Upper lobe of left lung (tissue), 6 donors: ENCODE data around the gene DIAPH3. TPM values are rescaled to one million over a fixed set of nuclear protein-coding genes. Genes with fewer than 3 reads are reported as not detected.
A peak's percentile ranks its signal among the peaks of the same experiment; 100 is the strongest.

Experiments
- ATAC-seq, 2 donors: fragments of 200-7000 bp; cut with Tn5 transposase; one replicate each; pipeline ENCODE4 v1.9.1; 2022; ENCODE audit warnings: mild to moderate bottlenecking in 2 of 2, moderate library complexity in 2 of 2; ENCODE audit not compliant: low FRiP score in 2 of 2
- DNase-seq, 2 donors: peaks; one replicate each; pipeline ENCODE4 v3.0.0-alpha.2; 2019 to 2020
- H3K27ac ChIP-seq, 4 donors: fragments of 200-600 bp; sonication (generic); one replicate each; pipeline ENCODE4 v1.5.1; 2016 to 2019
- H3K27me3 ChIP-seq, 4 donors: fragments of 200-600 bp; sonication (generic); one replicate each; pipeline ENCODE4 v1.5.1; 2017 to 2019
- H3K36me3 ChIP-seq, 4 donors: fragments of 200-600 bp; sonication (generic); one replicate each; pipeline ENCODE4 v1.5.1; 2016 to 2019
- H3K4me1 ChIP-seq, 4 donors: fragments of 200-600 bp; sonication (generic); one replicate each; pipeline ENCODE4 v1.5.1; 2018 to 2019
- H3K4me3 ChIP-seq, 4 donors: fragments of 200-600 bp; sonication (generic); one replicate each; pipeline ENCODE4 v1.5.1; 2017 to 2019; ENCODE audit warnings: mild to moderate bottlenecking in 2 of 4, moderate library complexity in 1 of 4
- H3K9me3 ChIP-seq, 4 donors: fragments of 200-600 bp; sonication (generic); one replicate each; pipeline ENCODE4 v1.5.1; 2018 to 2019
- EP300 ChIP-seq, 4 donors: sonication (generic); formaldehyde crosslinking; IDR thresholded peaks; one replicate each; pipeline ENCODE4 v1.5.1; 2017; ENCODE audit warnings: antibody characterized with exemption in 4 of 4, control low read depth in 2 of 4
- POLR2A ChIP-seq, 4 donors: fragments of 450-650 bp; IDR thresholded peaks; one replicate each; pipeline ENCODE4 v1.5.1; 2016 to 2017; ENCODE audit warnings: antibody characterized with exemption in 4 of 4, mild to moderate bottlenecking in 2 of 4
- POLR2AphosphoS5 ChIP-seq, 2 donors: sonication (generic); formaldehyde crosslinking; IDR thresholded peaks; one replicate each; pipeline ENCODE4 v1.5.1; 2017; ENCODE audit warnings: antibody characterized with exemption in 2 of 2
- WGBS, 2 donors: methylation state at CpG; one replicate each; pipeline ENCODE4 v1.1.5; 2017 to 2018; 5-methylcytosine and 5-hydroxymethylcytosine counted together
- total RNA-seq, 6 donors: library from RNA; depleted of rRNA in 4 of 6; stranded (reverse); fragments of >200 nt in 4 of 6; gene quantifications; one replicate each; pipeline versions ENCODE4 v1.1.0 to v1.2.1, GENCODE V29; 2016 to 2021
- TF ChIP-seq, protein P1 (sequence below), 6 experiments: fragments of 450-650 bp in 4 of 6; fragments of 200-600 bp in 2 of 6; sonication (generic) in 2 of 6; IDR thresholded peaks; one replicate each; pipeline ENCODE4 v1.5.1; 2016 to 2019; ENCODE audit warnings: antibody characterized with exemption in 6 of 6
- donor health status: DM: no; HTN: no; CAD: no; lungs with moderate emphysema.
- donor health status: DM: no; HTN: yes; CAD: no; lungs with severe emphysema.

Gene DIAPH3
- total RNA-seq, 6 donors from 2014 or later: 2.8 to 6.3 (median 5.4) TPM

DNA sequence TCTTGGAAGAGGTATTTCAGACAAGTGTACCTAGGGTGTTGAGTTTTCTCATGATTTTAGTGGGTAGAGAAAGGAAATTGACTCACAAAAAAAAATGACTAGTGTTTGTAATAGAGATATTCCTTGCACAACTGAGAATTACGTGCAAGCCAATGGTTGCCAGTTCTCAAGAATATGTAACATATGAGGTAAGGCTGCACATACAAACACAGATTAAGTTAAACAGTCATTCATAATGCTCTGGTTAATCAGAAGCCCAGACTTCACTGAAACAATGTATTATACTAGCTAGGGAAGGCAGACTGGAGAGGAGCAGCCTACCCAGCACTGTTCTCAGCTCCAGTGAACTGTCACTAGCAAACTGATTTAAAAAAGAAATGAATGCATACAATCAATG, 418.3 kb downstream of the DIAPH3 start:
- DNase-seq (no peak), ATAC-seq (no peak)
- Histone ChIP-seq H3K27ac (no peak overlapping the region), H3K4me1 (no peaks in the 10 kb centered on the region), H3K4me3 (no peak overlapping the region), H3K27me3 (no peaks in the 10 kb centered on the region), H3K9me3 (no peaks in the 10 kb centered on the region), H3K36me3 (no peaks in the 10 kb centered on the region)
- 58 to 86% methylated on average over 1 of the region's 1 CpG for WGBS, 2 donors
- TF ChIP-seq POLR2AphosphoS5 (IDR thresholded peaks at IDR 0.05): no peak
- TF ChIP-seq POLR2A (IDR thresholded peaks at IDR 0.05): no peak
- TF ChIP-seq, protein P1, sequence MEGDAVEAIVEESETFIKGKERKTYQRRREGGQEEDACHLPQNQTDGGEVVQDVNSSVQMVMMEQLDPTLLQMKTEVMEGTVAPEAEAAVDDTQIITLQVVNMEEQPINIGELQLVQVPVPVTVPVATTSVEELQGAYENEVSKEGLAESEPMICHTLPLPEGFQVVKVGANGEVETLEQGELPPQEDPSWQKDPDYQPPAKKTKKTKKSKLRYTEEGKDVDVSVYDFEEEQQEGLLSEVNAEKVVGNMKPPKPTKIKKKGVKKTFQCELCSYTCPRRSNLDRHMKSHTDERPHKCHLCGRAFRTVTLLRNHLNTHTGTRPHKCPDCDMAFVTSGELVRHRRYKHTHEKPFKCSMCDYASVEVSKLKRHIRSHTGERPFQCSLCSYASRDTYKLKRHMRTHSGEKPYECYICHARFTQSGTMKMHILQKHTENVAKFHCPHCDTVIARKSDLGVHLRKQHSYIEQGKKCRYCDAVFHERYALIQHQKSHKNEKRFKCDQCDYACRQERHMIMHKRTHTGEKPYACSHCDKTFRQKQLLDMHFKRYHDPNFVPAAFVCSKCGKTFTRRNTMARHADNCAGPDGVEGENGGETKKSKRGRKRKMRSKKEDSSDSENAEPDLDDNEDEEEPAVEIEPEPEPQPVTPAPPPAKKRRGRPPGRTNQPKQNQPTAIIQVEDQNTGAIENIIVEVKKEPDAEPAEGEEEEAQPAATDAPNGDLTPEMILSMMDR (IDR thresholded peaks at IDR 0.05): no peak
- TF ChIP-seq EP300 (IDR thresholded peaks at IDR 0.05): no peak

DNA sequence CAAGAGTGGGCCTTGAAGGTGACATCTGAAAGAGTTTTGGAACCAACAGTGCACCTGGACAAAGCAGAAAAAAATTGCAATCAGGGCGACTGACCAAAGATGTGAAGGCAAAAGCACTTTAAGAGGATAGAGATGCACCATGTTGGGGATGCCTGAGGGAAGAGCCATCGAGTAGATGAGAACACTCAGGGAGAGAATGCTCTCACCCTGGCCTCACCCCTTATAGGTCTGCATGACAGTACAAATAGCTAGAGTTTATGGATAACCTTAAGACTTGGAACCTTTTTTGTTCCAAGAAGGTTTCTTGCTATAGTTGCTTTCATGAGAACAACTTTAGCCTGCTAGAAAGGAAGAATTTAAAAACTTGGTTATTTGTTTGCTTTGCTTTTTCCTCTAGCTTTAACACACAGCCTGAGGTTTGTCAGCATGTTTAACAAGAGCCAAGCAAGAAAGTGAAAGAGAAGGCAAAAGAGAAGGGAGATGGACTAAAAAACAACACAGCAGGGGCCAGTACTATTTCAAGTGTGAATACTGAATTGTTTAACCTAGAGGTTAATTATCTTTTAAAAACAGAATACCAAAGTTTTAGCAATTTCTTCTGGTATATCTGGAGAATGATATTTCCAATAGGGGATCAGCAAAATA, 418.9 kb downstream of the DIAPH3 start:
- no peaks in the 10 kb centered on the region for H3K4me1 ChIP-seq
- DNase-seq: no peak
- no peaks in the 10 kb centered on the region for H3K36me3 ChIP-seq
- H3K27ac ChIP-seq: no peak overlapping the region
- TF ChIP-seq, protein P1 (IDR thresholded peaks at IDR 0.05): no peak
- TF ChIP-seq POLR2A (IDR thresholded peaks at IDR 0.05): no peak
- no peak for TF ChIP-seq POLR2AphosphoS5 (IDR thresholded peaks at IDR 0.05)
- no peak for TF ChIP-seq EP300 (IDR thresholded peaks at IDR 0.05)
- no peak for ATAC-seq
- 77 to 84% methylated on average over 2 of the region's 2 CpGs for WGBS, 2 donors
- no peak overlapping the region for H3K4me3 ChIP-seq
- no peaks in the 10 kb centered on the region for H3K9me3 ChIP-seq
- H3K27me3 ChIP-seq: no peaks in the 10 kb centered on the region

DNA sequence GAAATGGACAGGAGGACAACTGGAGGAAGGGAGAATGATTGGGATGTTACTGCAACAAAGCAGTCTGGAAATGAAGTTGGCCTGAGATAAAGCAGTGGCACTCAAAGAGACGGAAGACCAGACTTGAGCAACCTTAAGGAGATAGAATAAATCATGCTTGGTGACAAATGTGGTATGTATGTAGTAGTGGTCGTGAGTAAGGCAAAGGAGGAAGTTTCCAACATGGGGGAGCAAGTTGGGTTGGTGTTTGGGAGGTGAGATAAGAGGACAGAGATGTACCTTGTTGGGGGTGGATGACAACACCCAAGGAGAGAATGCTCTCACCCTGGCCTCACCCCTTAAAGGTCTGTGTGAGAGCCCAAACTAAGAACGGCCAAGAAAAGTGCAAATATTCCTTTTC, 420.5 kb downstream of the DIAPH3 start:
- H3K4me3 ChIP-seq: no peak overlapping the region
- peak in 1 of 2 donors; percentile 34 for ATAC-seq
- 63 to 73% methylated on average over 3 of the region's 3 CpGs for WGBS, 2 donors

DNA sequence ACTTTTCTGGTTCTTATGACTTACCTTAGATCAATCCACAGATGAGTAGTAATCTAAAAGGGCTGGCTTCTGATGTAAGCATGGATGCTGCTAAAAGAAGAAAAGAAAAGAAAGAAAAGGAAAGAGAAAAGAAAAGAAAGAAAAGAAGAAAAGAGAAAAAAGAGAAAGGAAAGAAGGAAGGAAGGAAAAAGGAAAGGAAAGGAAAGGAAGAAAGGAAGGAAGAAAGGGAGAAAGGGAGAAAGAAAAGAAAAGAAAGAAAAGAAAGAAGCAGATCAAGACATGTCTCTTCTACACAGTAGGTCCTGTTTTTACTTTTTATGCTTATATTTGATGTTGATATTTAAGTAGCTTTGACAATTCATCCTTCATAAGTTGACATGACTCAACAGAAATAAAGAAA, 421.3 kb downstream of the DIAPH3 start:
- TF ChIP-seq POLR2A (IDR thresholded peaks at IDR 0.05): no peak
- TF ChIP-seq, protein P1 (IDR thresholded peaks at IDR 0.05): no peak
- no peak for TF ChIP-seq EP300 (IDR thresholded peaks at IDR 0.05)
- no peak for TF ChIP-seq POLR2AphosphoS5 (IDR thresholded peaks at IDR 0.05)
- H3K4me1 ChIP-seq: no peaks in the 10 kb centered on the region
- H3K4me3 ChIP-seq: no peak overlapping the region
- ATAC-seq (no peak), DNase-seq (no peak)
- no peaks in the 10 kb centered on the region for H3K27me3 ChIP-seq
- H3K27ac ChIP-seq: no peak overlapping the region
- H3K9me3 ChIP-seq: no peaks in the 10 kb centered on the region
- H3K36me3 ChIP-seq: no peaks in the 10 kb centered on the region

More for the DNA sequence above, 420.5 kb downstream of the DIAPH3 start:
- H3K36me3 ChIP-seq: no peaks in the 10 kb centered on the region
- TF ChIP-seq, protein P1 (IDR thresholded peaks at IDR 0.05): no peak
- TF ChIP-seq POLR2AphosphoS5 (IDR thresholded peaks at IDR 0.05) (no peak), EP300 (IDR thresholded peaks at IDR 0.05) (no peak), POLR2A (IDR thresholded peaks at IDR 0.05) (no peak)
- H3K9me3 ChIP-seq: no peaks in the 10 kb centered on the region
- H3K27ac ChIP-seq: no peak overlapping the region
- H3K4me1 ChIP-seq: no peaks in the 10 kb centered on the region
- DNase-seq: no peak
- H3K27me3 ChIP-seq: no peaks in the 10 kb centered on the region

DNA sequence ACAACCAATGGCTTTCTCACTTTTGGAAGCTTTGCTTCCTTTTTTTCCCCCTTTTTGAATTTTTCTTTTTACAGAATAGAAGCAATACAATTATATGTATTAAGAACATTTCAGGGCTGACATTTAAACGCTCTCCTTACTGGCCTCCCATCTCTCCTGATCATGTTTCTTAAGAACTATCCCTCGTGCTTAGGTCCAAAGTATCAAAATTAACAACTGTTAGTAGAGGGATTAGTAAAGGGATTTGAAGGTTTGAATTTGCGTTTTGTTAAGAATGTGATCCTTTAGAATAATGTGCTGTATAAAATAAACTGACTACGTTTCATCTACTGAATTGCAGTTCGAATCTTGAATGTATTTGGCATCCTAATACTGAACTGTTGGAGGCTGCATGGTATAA, 424.8 kb downstream of the DIAPH3 start:
- WGBS, 2 donors: 93 to 94% methylated on average over 5 of the region's 5 CpGs
- ATAC-seq (no peak), DNase-seq (no peak)
- H3K4me1 ChIP-seq: no peaks in the 10 kb centered on the region
- no peaks in the 10 kb centered on the region for H3K27me3 ChIP-seq
- H3K36me3 ChIP-seq: no peaks in the 10 kb centered on the region
- no peak overlapping the region for H3K4me3 ChIP-seq
- no peaks in the 10 kb centered on the region for H3K9me3 ChIP-seq
- TF ChIP-seq POLR2AphosphoS5 (IDR thresholded peaks at IDR 0.05): no peak
- TF ChIP-seq, protein P1 (IDR thresholded peaks at IDR 0.05): no peak
- TF ChIP-seq EP300 (IDR thresholded peaks at IDR 0.05): no peak
- no peak for TF ChIP-seq POLR2A (IDR thresholded peaks at IDR 0.05)
- no peak overlapping the region for H3K27ac ChIP-seq
